ENCODE measurements around the gene ENKD1. TPM values are rescaled to one million over a fixed set of nuclear protein-coding genes. Genes with fewer than 3 reads are reported as not detected.

ENKD1 gene
- total and polyA plus RNA-seq, 2 of the 13 experiments (the other 11 are each of a cell fraction or from before 2014, with no cell fraction given) = 10.8 to 20.8 TPM

DNA sequence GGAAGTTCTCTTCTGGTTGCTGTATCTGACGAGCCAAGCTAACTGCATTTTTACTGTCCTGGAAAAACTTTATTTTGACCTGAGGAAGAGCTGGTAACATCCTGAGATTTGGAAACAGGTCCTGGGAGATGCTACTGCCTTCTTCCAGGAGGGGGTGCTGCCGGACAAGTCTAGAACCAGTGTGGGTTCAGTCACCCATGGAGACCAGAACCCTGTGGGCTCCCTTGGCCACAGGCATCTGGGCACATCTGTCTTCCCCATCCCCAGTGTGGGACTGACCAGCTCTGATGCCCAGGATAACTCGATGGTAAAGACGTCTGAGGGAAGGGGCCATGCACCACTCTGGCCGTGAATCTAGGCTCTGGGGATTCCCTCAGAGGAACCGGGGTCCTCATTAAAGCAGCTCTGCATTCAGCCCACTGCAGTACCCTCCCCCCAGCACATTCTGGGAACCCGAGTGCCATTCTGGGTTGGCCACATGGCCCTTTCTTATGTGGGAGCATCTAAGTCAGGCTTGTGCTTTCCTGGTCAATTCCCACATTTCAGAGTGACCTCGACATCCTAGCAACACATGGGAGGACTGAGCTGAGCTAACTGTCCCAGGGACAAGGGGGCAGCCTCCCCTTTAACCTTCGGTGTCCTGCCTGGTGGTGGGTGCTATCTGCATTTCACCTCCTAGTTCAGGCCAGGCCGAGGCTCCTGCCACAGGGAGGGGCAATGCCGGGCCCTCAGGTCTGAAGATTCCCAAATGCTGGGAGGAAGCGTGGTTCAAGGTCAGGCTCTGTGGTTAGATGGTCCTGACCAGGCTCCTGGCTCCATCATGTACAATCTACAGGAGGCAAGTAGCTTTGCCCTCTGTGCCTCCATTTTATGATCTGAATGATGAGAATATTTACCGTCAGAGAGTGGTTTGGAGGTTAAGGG, 6.5 kb upstream of the ENKD1 start (continued):
- TF ChIP-seq, protein P1, sequence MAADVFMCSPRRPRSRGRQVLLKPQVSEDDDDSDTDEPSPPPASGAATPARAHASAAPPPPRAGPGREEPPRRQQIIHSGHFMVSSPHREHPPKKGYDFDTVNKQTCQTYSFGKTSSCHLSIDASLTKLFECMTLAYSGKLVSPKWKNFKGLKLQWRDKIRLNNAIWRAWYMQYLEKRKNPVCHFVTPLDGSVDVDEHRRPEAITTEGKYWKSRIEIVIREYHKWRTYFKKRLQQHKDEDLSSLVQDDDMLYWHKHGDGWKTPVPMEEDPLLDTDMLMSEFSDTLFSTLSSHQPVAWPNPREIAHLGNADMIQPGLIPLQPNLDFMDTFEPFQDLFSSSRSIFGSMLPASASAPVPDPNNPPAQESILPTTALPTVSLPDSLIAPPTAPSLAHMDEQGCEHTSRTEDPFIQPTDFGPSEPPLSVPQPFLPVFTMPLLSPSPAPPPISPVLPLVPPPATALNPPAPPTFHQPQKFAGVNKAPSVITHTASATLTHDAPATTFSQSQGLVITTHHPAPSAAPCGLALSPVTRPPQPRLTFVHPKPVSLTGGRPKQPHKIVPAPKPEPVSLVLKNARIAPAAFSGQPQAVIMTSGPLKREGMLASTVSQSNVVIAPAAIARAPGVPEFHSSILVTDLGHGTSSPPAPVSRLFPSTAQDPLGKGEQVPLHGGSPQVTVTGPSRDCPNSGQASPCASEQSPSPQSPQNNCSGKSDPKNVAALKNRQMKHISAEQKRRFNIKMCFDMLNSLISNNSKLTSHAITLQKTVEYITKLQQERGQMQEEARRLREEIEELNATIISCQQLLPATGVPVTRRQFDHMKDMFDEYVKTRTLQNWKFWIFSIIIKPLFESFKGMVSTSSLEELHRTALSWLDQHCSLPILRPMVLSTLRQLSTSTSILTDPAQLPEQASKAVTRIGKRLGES (CRISPR knock-in tag; IDR thresholded peaks at IDR 0.05; ENCODE audit: borderline replicate concordance) = no peak
- TF ChIP-seq FOXA1 (IDR thresholded peaks at IDR 0.05) = no peak
- no peak for TF ChIP-seq FOXA1 (CRISPR knock-in tag; IDR thresholded peaks at IDR 0.05)
- TF ChIP-seq TAF1 (CRISPR knock-in tag; IDR thresholded peaks at IDR 0.05) = no peak; the same call in 1 of the 2 replicates
- peak; percentile 54; the same call in 1 of the 2 replicates for TF ChIP-seq NFKB2 (CRISPR knock-in tag; IDR thresholded peaks at IDR 0.05; ENCODE audit: borderline replicate concordance)
- TF ChIP-seq ZNF530 (CRISPR knock-in tag; IDR thresholded peaks at IDR 0.05; ENCODE audit: low read depth) = no peak
- no peak; the same call in 1 of the 2 replicates for TF ChIP-seq BORCS8-MEF2B (CRISPR knock-in tag; IDR thresholded peaks at IDR 0.05)
- TF ChIP-seq, protein P2, sequence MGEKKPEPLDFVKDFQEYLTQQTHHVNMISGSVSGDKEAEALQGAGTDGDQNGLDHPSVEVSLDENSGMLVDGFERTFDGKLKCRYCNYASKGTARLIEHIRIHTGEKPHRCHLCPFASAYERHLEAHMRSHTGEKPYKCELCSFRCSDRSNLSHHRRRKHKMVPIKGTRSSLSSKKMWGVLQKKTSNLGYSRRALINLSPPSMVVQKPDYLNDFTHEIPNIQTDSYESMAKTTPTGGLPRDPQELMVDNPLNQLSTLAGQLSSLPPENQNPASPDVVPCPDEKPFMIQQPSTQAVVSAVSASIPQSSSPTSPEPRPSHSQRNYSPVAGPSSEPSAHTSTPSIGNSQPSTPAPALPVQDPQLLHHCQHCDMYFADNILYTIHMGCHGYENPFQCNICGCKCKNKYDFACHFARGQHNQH (CRISPR knock-in tag; IDR thresholded peaks at IDR 0.05) = no peak
- no peak for TF ChIP-seq FOXA3 (CRISPR knock-in tag; IDR thresholded peaks at IDR 0.05)
- TF ChIP-seq FOXM1 (CRISPR knock-in tag; IDR thresholded peaks at IDR 0.05) = no peak
- no peak for TF ChIP-seq ZFP90 (CRISPR knock-in tag; IDR thresholded peaks at IDR 0.05; ENCODE audit: borderline replicate concordance)
- no peak for TF ChIP-seq THAP8 (CRISPR knock-in tag; IDR thresholded peaks at IDR 0.05; ENCODE audit: borderline replicate concordance)
- no peak for TF ChIP-seq EHMT2 (IDR thresholded peaks at IDR 0.05; ENCODE audit: borderline replicate concordance, low read depth, low read length)
- 0 out of 2 replicates have a peak, but pooled peaks have one; percentile 40 for TF ChIP-seq ZNF253 (CRISPR knock-in tag; IDR thresholded peaks at IDR 0.05; ENCODE audit: borderline replicate concordance)
- TF ChIP-seq ZNF121 (CRISPR knock-in tag; IDR thresholded peaks at IDR 0.05) = no peak
- TF ChIP-seq ZNF788 (CRISPR knock-in tag; IDR thresholded peaks at IDR 0.05; ENCODE audit: borderline replicate concordance) = no peak
- TF ChIP-seq ZKSCAN8 (CRISPR knock-in tag; IDR thresholded peaks at IDR 0.05; ENCODE audit: borderline replicate concordance) = peak; percentile 35; the same call in 1 of the 2 replicates
- peak; percentile 62 for TF ChIP-seq ZNF501 (CRISPR knock-in tag; IDR thresholded peaks at IDR 0.05)
- TF ChIP-seq, protein P3, sequence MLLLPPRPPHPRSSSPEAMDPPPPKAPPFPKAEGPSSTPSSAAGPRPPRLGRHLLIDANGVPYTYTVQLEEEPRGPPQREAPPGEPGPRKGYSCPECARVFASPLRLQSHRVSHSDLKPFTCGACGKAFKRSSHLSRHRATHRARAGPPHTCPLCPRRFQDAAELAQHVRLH (CRISPR knock-in tag; IDR thresholded peaks at IDR 0.05; ENCODE audit: borderline replicate concordance, low read depth) = peak; percentile 18; the same call in 1 of the 2 replicates
- TF ChIP-seq GABPB1 (CRISPR knock-in tag; IDR thresholded peaks at IDR 0.05) = no peak
- no peak for TF ChIP-seq ZNF234 (CRISPR knock-in tag; conservative IDR thresholded peaks at IDR 0.05)
- 0 out of 2 replicates have a peak, but pooled peaks have one; percentile 32 for TF ChIP-seq ZNF614 (CRISPR knock-in tag; IDR thresholded peaks at IDR 0.05; ENCODE audit: borderline replicate concordance)
- TF ChIP-seq GRHL1 (CRISPR knock-in tag; conservative IDR thresholded peaks at IDR 0.05) = no peak

All from HepG2 (cell line).